A549 (cell line): ENCODE results near the gene TREX2. TPM values are rescaled to one million over a fixed set of nuclear protein-coding genes. Genes with fewer than 3 reads are reported as not detected.

Source experiments
- ATAC-seq, 2 experiments: fragments of 200-7000 bp in 1 of 2; fragments of >200 bp in 1 of 2; cut with Nextera tagmentation in 1 of 2; cut with Tn5 transposase in 1 of 2; 3 replicates each; pipeline versions ENCODE4 v1.8.0 to v1.9.1; 2018 to 2020; ENCODE audit warnings: mild to moderate bottlenecking in 1 of 2, moderate library complexity in 1 of 2
- CTCF ChIA-PET: fragments of 300-600 bp; sonication (Branson Sonifier 250); formaldehyde crosslinking; extraction: SDS; loops from one replicate; lab custom pipeline; 2021; ENCODE audit warnings: antibody characterized with exemption, inconsistent platforms; lab: Yijun Ruan, JAX
- POLR2A ChIA-PET: fragments of 350-600 bp; formaldehyde crosslinking; extraction: SDS; loops from one replicate; lab custom pipeline; 2021; ENCODE audit warnings: antibody characterized with exemption, inconsistent platforms; lab: Yijun Ruan, JAX
- DNase-seq, 2 experiments: peaks; one replicate each; pipeline versions ENCODE4 v3.0.0 to v3.0.0-alpha.2; 2011 to 2016; ENCODE audit warnings: low read depth in 1 of 2, low spot score in 1 of 2
- FAIRE-seq: peaks from 2 replicates; lab custom pipeline; 2011; peaks lifted over from hg19 to GRCh38; lab: Jason Lieb, UNC
- H3K27ac ChIP-seq, 2 experiments: fragments of >200 bp; sonication (Bioruptor Twin); formaldehyde crosslinking; 3 replicates each; pipeline ENCODE4 v1.5.1; 2016 to 2017
- H3K4me1 ChIP-seq: fragments of >200 bp; sonication (Bioruptor Twin); formaldehyde crosslinking; 3 replicates; pipeline ENCODE4 v1.6.1; 2016
- H3K4me2 ChIP-seq: fragments of >200 bp; sonication (Bioruptor Twin); formaldehyde crosslinking; 3 replicates; pipeline ENCODE4 v1.6.1; 2016
- H3K4me3 ChIP-seq: fragments of >200 bp; sonication (Bioruptor Twin); formaldehyde crosslinking; 3 replicates; pipeline ENCODE4 v1.5.1; 2016
- H3K9me3 ChIP-seq: fragments of >200 bp; sonication (Bioruptor Twin); formaldehyde crosslinking; 3 replicates; pipeline ENCODE4 v1.6.1; 2016
- BCL3 ChIP-seq: fragments of >200 bp; sonication (Bioruptor Twin); formaldehyde crosslinking; IDR thresholded peaks from 3 replicates; pipeline ENCODE4 v1.6.1; 2016
- BHLHE40 ChIP-seq: IDR thresholded peaks from 2 replicates; pipeline ENCODE4 v1.6.1; 2012; ENCODE audit warnings: low read depth, low read length, inconsistent platforms
- CEBPB ChIP-seq, 2 experiments: fragments of >200 bp in 1 of 2; sonication (Bioruptor Twin) in 1 of 2; formaldehyde crosslinking in 1 of 2; IDR thresholded peaks; 2 replicates each; pipeline ENCODE4 v1.6.1; 2012 to 2016
- CHD2 ChIP-seq: fragments of 150-350 bp; IDR thresholded peaks from 2 replicates; pipeline ENCODE4 v1.6.1; 2014; ENCODE audit warnings: low read length; ENCODE audit not compliant: partially characterized antibody
- CTCF ChIP-seq: fragments of >200 bp; sonication (Bioruptor Twin); formaldehyde crosslinking; IDR thresholded peaks from 3 replicates; pipeline ENCODE4 v1.5.1; 2016
- FOXS1 ChIP-seq: fragments of 250-450 bp; sonication (Bioruptor Pico); IDR thresholded peaks from 2 replicates; pipeline ENCODE4 v1.5.0; 2020; ENCODE audit warnings: mild to moderate bottlenecking, moderate library complexity
- GATA3 ChIP-seq: IDR thresholded peaks from 2 replicates; pipeline ENCODE4 v1.6.1; 2012; ENCODE audit warnings: borderline replicate concordance
- HDAC2 ChIP-seq: fragments of 200-600 bp; sonication (generic); IDR thresholded peaks from 2 replicates; pipeline ENCODE4 v1.6.1; 2016
- HEYL ChIP-seq: fragments of 250-450 bp; sonication (Bioruptor Pico); IDR thresholded peaks from 2 replicates; pipeline ENCODE4 v1.8.0; 2021; ENCODE audit warnings: mild to moderate bottlenecking, moderate library complexity
- HOXA7 ChIP-seq: fragments of 250-450 bp; sonication (Bioruptor Pico); IDR thresholded peaks from 2 replicates; pipeline ENCODE4 v1.5.0; 2020; ENCODE audit warnings: mild to moderate bottlenecking, moderate library complexity
- JUNB ChIP-seq: fragments of >200 bp; sonication (Bioruptor Twin); formaldehyde crosslinking; IDR thresholded peaks from 2 replicates; pipeline ENCODE4 v1.6.1; 2016
- KDM1A ChIP-seq: fragments of 200-600 bp; sonication (generic); IDR thresholded peaks from 2 replicates; pipeline ENCODE4 v1.6.1; 2016; ENCODE audit warnings: low read depth, mild to moderate bottlenecking
- MAFK ChIP-seq: fragments of 450-650 bp; IDR thresholded peaks from 2 replicates; pipeline ENCODE4 v1.6.1; 2014; ENCODE audit not compliant: partially characterized antibody
- NPAS2 ChIP-seq: fragments of 250-450 bp; sonication (Bioruptor Pico); IDR thresholded peaks from 2 replicates; pipeline ENCODE4 v1.8.0; 2022; ENCODE audit warnings: mild to moderate bottlenecking, moderate library complexity, borderline replicate concordance
- NR3C1 ChIP-seq: fragments of >200 bp; sonication (Bioruptor Twin); formaldehyde crosslinking; IDR thresholded peaks from 3 replicates; pipeline ENCODE4 v1.6.1; 2017
- RAD21 ChIP-seq, 2 experiments: fragments of >200 bp in 1 of 2; sonication (Bioruptor Twin) in 1 of 2; formaldehyde crosslinking in 1 of 2; IDR thresholded peaks in 1 of 2; conservative IDR thresholded peaks in 1 of 2; 2 replicates in 1 of 2; 3 replicates in 1 of 2; pipeline ENCODE4 v1.6.1; 2012 to 2018; ENCODE audit warnings: inconsistent platforms in 1 of 2
- RARB ChIP-seq: fragments of 250-450 bp; sonication (Bioruptor Pico); IDR thresholded peaks from 2 replicates; pipeline ENCODE4 v1.8.0; 2021; ENCODE audit warnings: mild to moderate bottlenecking, moderate library complexity
- RCOR1 ChIP-seq: fragments of 150-350 bp; IDR thresholded peaks from 2 replicates; pipeline ENCODE4 v1.6.1; 2014; ENCODE audit warnings: antibody characterized with exemption, low read length, low read depth
- RNF2 ChIP-seq: fragments of 200-600 bp; sonication (generic); IDR thresholded peaks from 2 replicates; pipeline ENCODE4 v1.6.1; 2016; ENCODE audit warnings: low read depth, mild to moderate bottlenecking, antibody characterized with exemption, moderate library complexity, borderline replicate concordance
- SREBF2 ChIP-seq: fragments of 450-650 bp; IDR thresholded peaks from 2 replicates; pipeline ENCODE4 v1.6.1; 2014; ENCODE audit warnings: mild to moderate bottlenecking, moderate library complexity
- TFCP2L1 ChIP-seq: fragments of 250-450 bp; sonication (Bioruptor Pico); IDR thresholded peaks from 2 replicates; pipeline ENCODE4 v1.5.0; 2021; ENCODE audit warnings: mild to moderate bottlenecking
- TP53 ChIP-seq: fragments of 250-450 bp; sonication (Bioruptor Pico); IDR thresholded peaks from 2 replicates; pipeline ENCODE4 v1.5.0; 2021; ENCODE audit warnings: mild to moderate bottlenecking, moderate library complexity
- WGBS: methylation state at CpG from one replicate; pipeline ENCODE4 v1.1.6; 2017; ENCODE audit errors: missing lambda C conversion rate; 5-methylcytosine and 5-hydroxymethylcytosine counted together
- polyA plus RNA-seq, 4 experiments: library from polyadenylated mRNA; depleted of rRNA in 3 of 4; stranded (reverse); fragments of >200 nt; fragmentation: RNase III in 1 of 4; extraction: RNeasy Plus Mini Kit Qiagen cat#74134 plus additional on column Dnase treatment in 1 of 4; gene quantifications; 2 replicates in 3 of 4; 3 replicates in 1 of 4; pipeline ENCODE4 v1.2.3, GENCODE V29; 2011 to 2017
- TF ChIP-seq, protein P1 (sequence below): fragments of 150-350 bp; IDR thresholded peaks from 2 replicates; pipeline ENCODE4 v1.6.1; 2014; ENCODE audit warnings: low read depth, mild to moderate bottlenecking, low read length
- TF ChIP-seq, protein P2 (sequence below): fragments of 200-600 bp; sonication (generic); IDR thresholded peaks from 2 replicates; pipeline ENCODE4 v1.6.1; 2016; ENCODE audit warnings: antibody characterized with exemption, mild to moderate bottlenecking, moderate library complexity

TREX2 gene
- polyA plus RNA-seq, 2 of the 4 experiments (the other 2 are of a cell fraction), result 0.27 to 0.99 TPM

DNA sequence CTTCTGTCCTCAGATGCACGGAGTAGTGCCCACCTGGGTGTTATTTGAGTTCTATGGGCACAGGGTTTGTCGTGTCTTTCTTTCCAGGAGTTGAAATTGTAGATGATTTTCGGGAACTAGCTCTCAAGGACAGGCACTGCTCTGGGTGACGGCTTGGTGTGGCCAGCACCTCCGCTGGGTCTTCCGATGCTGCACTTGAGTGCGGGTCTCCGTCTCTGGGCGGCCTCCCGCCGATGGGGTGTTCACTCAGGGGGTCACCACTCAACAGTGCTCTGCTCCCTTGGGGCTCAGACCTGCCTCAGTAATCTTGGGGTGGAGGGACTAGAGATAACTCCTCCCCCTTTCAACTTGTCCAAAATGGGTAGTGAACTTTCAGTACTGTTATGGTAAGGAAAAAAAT lies 32.1 kb downstream of the TREX2 start:
- WGBS, result no CpG with 5 or more reads among the region's 11 CpGs
- no peak for FAIRE-seq
- CTCF ChIA-PET, result interaction anchor here (1.0 to 1.7 kb wide), 5 partner anchors 25 to 382 kb away, joined by 3 to 5 read pairs (median 4); no protein-coding TSS in a partner anchor

GRCh38 chrX:153412746-153413720 lies 32.8 kb downstream of the TREX2 start:
- peak in 1 of 2 experiments; percentile 49; a peak in 3 of 6 replicates for ATAC-seq
- CTCF ChIA-PET, result interaction anchor here (1.0 to 1.7 kb wide), 4 partner anchors 26 to 380 kb away, joined by 3 to 5 read pairs (median 4); no protein-coding TSS in a partner anchor

More for the DNA sequence above, 32.1 kb downstream of the TREX2 start:
- POLR2A ChIA-PET, result no interaction called here
- no peak overlapping the region for H3K4me2 ChIP-seq
- no peak overlapping the region for H3K4me3 ChIP-seq
- H3K9me3 ChIP-seq, result no peaks in the 10 kb centered on the region
- TF ChIP-seq TP53 (CRISPR knock-in tag) (no peak), JUNB (no peak), NR3C1 (no peak), FOXS1 (CRISPR knock-in tag) (no peak), RNF2 (no peak), RARB (CRISPR knock-in tag) (no peak), SREBF2 (no peak), HDAC2 (no peak), NPAS2 (CRISPR knock-in tag) (no peak), BCL3 (no peak), HOXA7 (CRISPR knock-in tag) (no peak), MAFK (no peak), CHD2 (no peak), BHLHE40 (no peak), RCOR1 (no peak), TFCP2L1 (CRISPR knock-in tag) (no peak)
- TF ChIP-seq, protein P1, sequence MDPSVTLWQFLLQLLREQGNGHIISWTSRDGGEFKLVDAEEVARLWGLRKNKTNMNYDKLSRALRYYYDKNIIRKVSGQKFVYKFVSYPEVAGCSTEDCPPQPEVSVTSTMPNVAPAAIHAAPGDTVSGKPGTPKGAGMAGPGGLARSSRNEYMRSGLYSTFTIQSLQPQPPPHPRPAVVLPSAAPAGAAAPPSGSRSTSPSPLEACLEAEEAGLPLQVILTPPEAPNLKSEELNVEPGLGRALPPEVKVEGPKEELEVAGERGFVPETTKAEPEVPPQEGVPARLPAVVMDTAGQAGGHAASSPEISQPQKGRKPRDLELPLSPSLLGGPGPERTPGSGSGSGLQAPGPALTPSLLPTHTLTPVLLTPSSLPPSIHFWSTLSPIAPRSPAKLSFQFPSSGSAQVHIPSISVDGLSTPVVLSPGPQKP, result no peak
- TF ChIP-seq, protein P2, sequence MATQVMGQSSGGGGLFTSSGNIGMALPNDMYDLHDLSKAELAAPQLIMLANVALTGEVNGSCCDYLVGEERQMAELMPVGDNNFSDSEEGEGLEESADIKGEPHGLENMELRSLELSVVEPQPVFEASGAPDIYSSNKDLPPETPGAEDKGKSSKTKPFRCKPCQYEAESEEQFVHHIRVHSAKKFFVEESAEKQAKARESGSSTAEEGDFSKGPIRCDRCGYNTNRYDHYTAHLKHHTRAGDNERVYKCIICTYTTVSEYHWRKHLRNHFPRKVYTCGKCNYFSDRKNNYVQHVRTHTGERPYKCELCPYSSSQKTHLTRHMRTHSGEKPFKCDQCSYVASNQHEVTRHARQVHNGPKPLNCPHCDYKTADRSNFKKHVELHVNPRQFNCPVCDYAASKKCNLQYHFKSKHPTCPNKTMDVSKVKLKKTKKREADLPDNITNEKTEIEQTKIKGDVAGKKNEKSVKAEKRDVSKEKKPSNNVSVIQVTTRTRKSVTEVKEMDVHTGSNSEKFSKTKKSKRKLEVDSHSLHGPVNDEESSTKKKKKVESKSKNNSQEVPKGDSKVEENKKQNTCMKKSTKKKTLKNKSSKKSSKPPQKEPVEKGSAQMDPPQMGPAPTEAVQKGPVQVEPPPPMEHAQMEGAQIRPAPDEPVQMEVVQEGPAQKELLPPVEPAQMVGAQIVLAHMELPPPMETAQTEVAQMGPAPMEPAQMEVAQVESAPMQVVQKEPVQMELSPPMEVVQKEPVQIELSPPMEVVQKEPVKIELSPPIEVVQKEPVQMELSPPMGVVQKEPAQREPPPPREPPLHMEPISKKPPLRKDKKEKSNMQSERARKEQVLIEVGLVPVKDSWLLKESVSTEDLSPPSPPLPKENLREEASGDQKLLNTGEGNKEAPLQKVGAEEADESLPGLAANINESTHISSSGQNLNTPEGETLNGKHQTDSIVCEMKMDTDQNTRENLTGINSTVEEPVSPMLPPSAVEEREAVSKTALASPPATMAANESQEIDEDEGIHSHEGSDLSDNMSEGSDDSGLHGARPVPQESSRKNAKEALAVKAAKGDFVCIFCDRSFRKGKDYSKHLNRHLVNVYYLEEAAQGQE, result no peak
- ATAC-seq, result no peak
- H3K4me1 ChIP-seq, result no peaks in the 10 kb centered on the region
- DNase-seq, result no peak
- no peak overlapping the region for H3K27ac ChIP-seq

More at GRCh38 chrX:153412746-153413720, 32.8 kb downstream of the TREX2 start:
- no peaks in the 10 kb centered on the region for H3K9me3 ChIP-seq
- DNase-seq, result peak in 1 of 2 experiments; percentile 9
- TF ChIP-seq GATA3 (no peak), CTCF (0 out of 3 replicates have a peak, but pooled peaks have one; percentile 12), RAD21 (conservative IDR thresholded peaks at IDR 0.05 in 1 of 2, IDR thresholded peaks at IDR 0.05 in 1 of 2) (peak in 1 of 2 experiments; percentile 30; a peak in 1 of 5 replicates), HEYL (CRISPR knock-in tag) (no peak), KDM1A (no peak), CEBPB (IDR thresholded peaks at IDR 0.05) (no peak)
- TF ChIP-seq, all 56 proteins: peak for 2
- POLR2A ChIA-PET, result no interaction called here
- no peaks in the 10 kb centered on the region for H3K4me1 ChIP-seq
- no peak overlapping the region for H3K4me3 ChIP-seq
- H3K4me2 ChIP-seq, result no peak overlapping the region
- FAIRE-seq, result peak; percentile 39
- no peak overlapping the region for H3K27ac ChIP-seq
- WGBS, result 60% methylated on average over 12 of the region's 23 CpGs
